Gastrocnemius medialis (tissue), 4 donors: ENCODE results near the gene CEBPG. TPM values are rescaled to one million over a fixed set of nuclear protein-coding genes. Genes with fewer than 3 reads are reported as not detected.

Experiments used
- ATAC-seq, 2 donors: fragments of 150-250 bp; one replicate each; pipeline ENCODE4 v1.9.1; 2016
- DNase-seq, 2 donors: peaks; one replicate each; pipeline ENCODE4 v3.0.0-alpha.2; 2019
- H3K27ac ChIP-seq, 4 donors: fragments of 200-600 bp; sonication (generic); 1 replicate in 1 of 4; 2 replicates in 3 of 4; pipeline ENCODE4 v1.5.1; 2016 to 2018; ENCODE audit warnings: mild to moderate bottlenecking in 2 of 4, moderate library complexity in 1 of 4
- H3K27me3 ChIP-seq, 3 donors: fragments of 200-600 bp; sonication (generic) in 2 of 3; 1 replicate in 1 of 3; 2 replicates in 2 of 3; pipeline versions ENCODE4 v1.5.1 to v1.6.0; 2016 to 2019; ENCODE audit warnings: mild to moderate bottlenecking in 1 of 3, moderate library complexity in 1 of 3
- H3K36me3 ChIP-seq, 2 donors: fragments of 200-600 bp; sonication (generic) in 1 of 2; one replicate each; pipeline ENCODE4 v1.5.1; 2017 to 2018
- H3K4me1 ChIP-seq, 2 donors: fragments of 200-600 bp; sonication (generic) in 1 of 2; one replicate each; pipeline ENCODE4 v1.5.1; 2016 to 2017; ENCODE audit warnings: mild to moderate bottlenecking in 2 of 2
- H3K4me3 ChIP-seq, 4 donors: fragments of 200-600 bp; sonication (generic) in 3 of 4; 1 replicate in 1 of 4; 2 replicates in 3 of 4; pipeline ENCODE4 v1.5.1; 2016 to 2019; ENCODE audit warnings: mild to moderate bottlenecking in 2 of 4
- H3K9me3 ChIP-seq, 3 donors: fragments of 200-600 bp; sonication (generic) in 2 of 3; 1 replicate in 1 of 3; 2 replicates in 2 of 3; pipeline ENCODE4 v1.5.1; 2016 to 2019
- CTCF ChIP-seq, 5 experiments: fragments of 450-650 bp in 3 of 5; fragments of 200-600 bp in 2 of 5; sonication (generic) in 2 of 5; IDR thresholded peaks in 4 of 5; conservative IDR thresholded peaks in 1 of 5; 1 replicate in 4 of 5; 2 replicates in 1 of 5; pipeline ENCODE4 v1.5.1; 2016 to 2019; ENCODE audit warnings: antibody characterized with exemption in 5 of 5, mild to moderate bottlenecking in 3 of 5, moderate library complexity in 3 of 5
- POLR2A ChIP-seq, 2 donors: fragments of 450-650 bp; IDR thresholded peaks; one replicate each; pipeline ENCODE4 v1.6.1; 2017; ENCODE audit warnings: antibody characterized with exemption in 2 of 2, mild to moderate bottlenecking in 2 of 2, moderate library complexity in 2 of 2
- in situ Hi-C, 4 donors: fragments of 200-750 bp; cut with MboI; loops; one replicate each; pipeline versions ENCODE4 v1.15.0 to v1.8.0; 2017; ENCODE audit warnings: low sequenced_read_pairs in 4 of 4
- intact Hi-C: fragments of 100-400 bp; cut with DNase I; formaldehyde crosslinking; loops from one replicate; pipeline ENCODE4 v1.15.1; 2023; ENCODE audit warnings: low total_unique reads
- total RNA-seq, 4 donors: library from RNA; depleted of rRNA; stranded (reverse); fragments of >200 nt; gene quantifications; one replicate each; pipeline versions ENCODE4 v1.1.0 to v1.2.3, GENCODE V29; 2016

Gene CEBPG
- total RNA-seq, 4 donors from 2014 or later, result 44.2 to 50.1 (median 46.1) TPM

- no peak overlapping the region for H3K27ac ChIP-seq
- no peaks in the 10 kb centered on the region for H3K36me3 ChIP-seq
- H3K4me1 ChIP-seq, result no peaks in the 10 kb centered on the region
- no peaks in the 10 kb centered on the region for H3K9me3 ChIP-seq
- H3K27me3 ChIP-seq, result peaks cover 0 to 4% (median 0%) of the 10 kb centered on the region in 3 donors
- in situ Hi-C loops (no loop called here), intact Hi-C loops (no loop called here)
- TF ChIP-seq POLR2A (IDR thresholded peaks at IDR 0.05) (no peak), CTCF (IDR thresholded peaks at IDR 0.05 in 4 of 5, conservative IDR thresholded peaks at IDR 0.05 in 1 of 5) (no peak)
- ATAC-seq (no peak), DNase-seq (no peak)
- H3K4me3 ChIP-seq, result no peak overlapping the region
Measured at GRCh38 chr19:33348301-33349010, 25.1 kb upstream of the CEBPG start.

GRCh38 chr19:33349319-33350289 is 23.9 kb upstream of the CEBPG start:
- no peak for DNase-seq
- in situ Hi-C loops (no loop called here), intact Hi-C loops (no loop called here)
- Histone ChIP-seq H3K4me3 (no peak overlapping the region), H3K4me1 (no peaks in the 10 kb centered on the region), H3K27me3 (peaks cover 0 to 4% (median 0%) of the 10 kb centered on the region in 3 donors), H3K36me3 (no peaks in the 10 kb centered on the region), H3K9me3 (no peaks in the 10 kb centered on the region), H3K27ac (no peak overlapping the region)
- TF ChIP-seq POLR2A (IDR thresholded peaks at IDR 0.05) (no peak), CTCF (IDR thresholded peaks at IDR 0.05 in 4 of 5, conservative IDR thresholded peaks at IDR 0.05 in 1 of 5) (no peak)
- ATAC-seq, result no peak

- peak; percentile 50 to 84 for ATAC-seq
- in situ Hi-C loops (no loop called here), intact Hi-C loops (no loop called here)
- Histone ChIP-seq H3K4me1 (no peaks in the 10 kb centered on the region), H3K36me3 (no peaks in the 10 kb centered on the region), H3K4me3 (no peak overlapping the region), H3K27ac (no peak overlapping the region), H3K27me3 (peaks cover 0 to 4% (median 0%) of the 10 kb centered on the region in 3 donors), H3K9me3 (no peaks in the 10 kb centered on the region)
- TF ChIP-seq POLR2A (IDR thresholded peaks at IDR 0.05) (no peak), CTCF (IDR thresholded peaks at IDR 0.05 in 4 of 5, conservative IDR thresholded peaks at IDR 0.05 in 1 of 5) (no peak)
- peak in 1 of 2 donors; percentile 64 for DNase-seq
Measured at GRCh38 chr19:33350538-33351309, 22.8 kb upstream of the CEBPG start.

- H3K4me3 ChIP-seq, result no peak overlapping the region
- H3K27me3 ChIP-seq, result peaks cover 0 to 4% (median 0%) of the 10 kb centered on the region in 3 donors
- H3K36me3 ChIP-seq, result no peaks in the 10 kb centered on the region
- no peaks in the 10 kb centered on the region for H3K9me3 ChIP-seq
- H3K27ac ChIP-seq, result no peak overlapping the region
- in situ Hi-C loops, result no loop called here
- ATAC-seq, result no peak
- DNase-seq, result no peak
- H3K4me1 ChIP-seq, result no peaks in the 10 kb centered on the region
- intact Hi-C loops, result no loop called here
- TF ChIP-seq CTCF (IDR thresholded peaks at IDR 0.05 in 4 of 5, conservative IDR thresholded peaks at IDR 0.05 in 1 of 5), result no peak
- no peak for TF ChIP-seq POLR2A (IDR thresholded peaks at IDR 0.05)
Measured at GRCh38 chr19:33355535-33355934, 18.0 kb upstream of the CEBPG start.
